HT-29 (cell line): ENCODE data around the gene WNT1. TPM values are rescaled to one million over a fixed set of nuclear protein-coding genes. Genes with fewer than 3 reads are reported as not detected.

Source experiments
- DNase-seq: peaks from one replicate; pipeline ENCODE4 v3.0.0-alpha.2; 2015; ENCODE audit warnings: low spot score
- total RNA-seq: library from RNA; depleted of rRNA; stranded (reverse); fragments of >200 nt; shearing (Covaris generic); gene quantifications from 2 replicates; pipeline ENCODE4 v1.2.3, GENCODE V29; 2014

Gene WNT1
- total RNA-seq, 1 experiment from 2014 or later: not detected

DNA sequence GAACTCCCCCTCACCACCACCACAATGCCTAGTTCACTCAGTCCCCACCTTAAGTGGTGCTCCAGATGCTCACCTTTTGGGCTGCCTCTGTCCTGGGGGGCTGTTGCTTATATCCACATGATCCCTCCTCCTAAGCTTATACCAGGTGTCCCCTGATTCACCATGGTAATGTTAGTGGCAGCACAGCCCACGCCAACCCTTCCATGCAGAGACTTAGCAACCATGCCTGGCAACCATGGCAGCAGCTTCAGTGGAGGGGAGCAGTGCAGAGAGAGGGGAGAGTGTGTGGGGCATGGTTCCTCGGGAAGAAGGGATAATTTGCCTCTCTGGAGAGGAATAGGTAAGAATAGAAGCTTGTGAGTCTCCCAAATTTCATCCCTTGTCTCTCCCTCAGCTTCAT lies 22.2 kb downstream of the WNT1 start:
- no peak for DNase-seq

- DNase-seq: no peak
Measured at GRCh38 chr12:49008943-49009342, 30.8 kb downstream of the WNT1 start.

DNA sequence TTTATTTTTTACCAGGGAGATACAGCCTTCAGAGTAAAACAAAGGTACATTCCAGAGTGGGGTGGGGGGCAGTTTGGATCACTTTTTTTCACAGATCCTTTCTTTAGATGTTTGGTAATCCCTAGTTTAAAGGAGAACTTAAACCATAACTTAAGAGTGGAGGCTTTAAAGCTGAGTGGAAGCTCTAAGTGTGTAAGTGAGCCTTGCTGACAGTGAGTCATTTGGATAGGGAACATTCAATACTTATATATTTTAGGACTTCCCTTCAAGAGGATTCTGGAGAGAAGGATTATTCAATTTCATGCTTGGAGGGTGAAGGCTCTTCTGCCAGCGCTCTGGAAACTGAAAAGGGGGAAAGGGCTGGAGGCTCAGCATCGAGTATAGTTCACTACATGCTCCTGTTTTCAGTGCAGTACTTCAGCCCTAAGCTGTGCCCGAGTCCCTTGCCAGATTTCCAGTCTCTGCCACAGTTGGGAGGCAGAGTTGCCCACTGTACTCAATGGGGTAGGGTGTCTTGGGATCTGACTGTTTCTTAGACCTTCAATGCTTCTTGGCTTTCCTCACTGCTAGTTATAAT lies 32.1 kb downstream of the WNT1 start:
- no peak for DNase-seq

GRCh38 chr12:49012739-49013138 lies 34.6 kb downstream of the WNT1 start:
- no peak for DNase-seq

DNA sequence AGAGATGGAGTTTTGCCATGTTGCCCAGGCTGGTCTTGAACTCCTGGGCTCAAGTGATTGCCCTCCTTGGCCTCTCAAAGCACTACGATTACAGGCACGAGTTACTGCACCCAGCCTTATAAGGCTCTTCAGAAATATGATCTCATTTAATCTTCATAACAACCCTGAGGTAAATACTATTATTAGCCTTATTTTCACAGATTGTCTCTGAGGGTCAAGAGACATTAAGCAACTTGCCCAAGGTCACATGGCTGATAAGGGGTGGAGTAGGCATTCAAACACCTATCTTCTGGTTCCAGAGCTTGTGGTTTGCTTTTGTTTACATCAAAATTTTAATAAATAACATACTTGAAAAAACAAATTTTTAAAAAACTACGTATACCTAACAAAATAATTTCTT lies 35.3 kb downstream of the WNT1 start:
- no peak for DNase-seq

GRCh38 chr12:49014547-49014946 lies 36.4 kb downstream of the WNT1 start:
- no peak for DNase-seq

- DNase-seq: no peak
Measured at GRCh38 chr12:49015196-49015595, 37.1 kb downstream of the WNT1 start.

DNA sequence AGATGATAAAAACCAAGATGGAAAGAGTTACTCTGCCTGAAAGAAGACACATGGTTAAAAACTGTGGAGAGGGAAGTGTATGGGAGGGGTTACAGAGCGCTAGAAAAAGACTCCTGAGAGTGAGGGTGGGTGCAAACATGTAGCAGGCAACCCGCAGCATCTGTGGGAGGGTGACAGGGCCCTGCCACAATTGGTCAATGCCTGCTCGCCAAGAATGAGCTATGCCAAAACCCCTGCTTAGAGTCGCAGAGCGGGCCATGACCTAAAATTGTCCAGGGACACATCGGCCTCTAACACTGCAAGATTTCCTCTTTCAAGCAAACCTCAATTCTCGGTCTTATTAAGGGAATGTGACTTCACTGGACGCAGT lies 39.8 kb downstream of the WNT1 start:
- no peak for DNase-seq

- DNase-seq: peak; percentile 96
Measured at GRCh38 chr12:49018261-49019119, 40.4 kb downstream of the WNT1 start, which contains the start of gene PRKAG1. TSS of gene PRKAG1 (minus strand) at chr12:49018776. CDS start at chr12:49018740, 36 bp downstream.

DNA sequence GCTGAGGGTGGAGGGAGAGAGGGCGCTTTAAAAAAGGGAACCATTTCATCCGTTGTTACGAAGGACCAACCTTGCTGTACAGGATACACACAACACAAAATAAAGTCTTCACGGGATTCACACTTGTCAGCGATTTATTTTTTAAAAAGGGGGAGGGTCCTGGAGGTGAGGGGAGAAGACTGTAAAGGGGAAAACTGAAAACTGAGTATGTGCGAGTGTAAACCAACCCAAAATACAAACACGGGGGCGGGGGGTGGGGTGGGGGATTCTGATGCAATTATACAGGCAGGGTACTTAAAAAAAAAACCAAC lies 41.0 kb downstream of the WNT1 start:
- DNase-seq: no peak

DNA sequence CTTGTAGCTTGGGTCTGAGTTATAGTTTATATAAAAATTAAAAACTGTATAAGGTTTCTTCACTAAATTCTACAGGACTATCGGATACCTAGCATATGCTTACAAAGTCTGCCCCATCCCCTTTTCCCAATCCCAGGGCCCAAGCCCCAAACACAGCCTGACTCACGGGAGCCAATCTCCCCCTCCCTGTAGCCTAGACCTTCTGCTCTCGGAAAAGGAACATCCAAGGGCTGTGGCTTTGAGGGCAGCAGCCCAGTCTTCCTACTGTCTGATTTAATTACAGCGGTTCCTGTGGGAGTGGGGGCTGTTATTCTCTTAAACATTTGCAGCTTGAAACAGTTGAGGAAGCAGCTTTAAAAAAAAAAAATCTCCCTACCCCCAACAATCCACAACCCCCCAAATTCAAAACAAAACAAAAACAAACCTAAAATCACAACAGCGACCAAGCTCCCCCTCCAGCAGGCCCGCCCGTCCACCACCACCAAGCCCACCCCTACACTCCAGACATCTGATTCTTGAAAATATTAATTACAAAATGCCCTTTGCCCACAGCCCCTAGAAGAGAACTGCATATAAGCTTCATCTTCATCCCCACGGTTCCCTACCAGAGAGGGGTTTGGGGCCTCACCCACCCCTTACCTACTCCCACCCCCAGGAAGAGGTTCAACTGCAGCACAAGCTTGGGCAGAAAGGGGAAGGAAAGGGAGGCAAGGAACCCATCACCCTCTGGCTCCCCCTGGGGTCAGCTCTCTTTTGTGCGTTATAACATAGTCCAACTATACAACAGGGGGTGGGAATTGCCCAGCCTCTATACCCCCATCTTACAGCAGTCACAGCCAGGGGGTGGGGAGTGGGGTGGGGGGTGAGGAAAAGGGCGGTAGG lies 41.6 kb downstream of the WNT1 start:
- DNase-seq: peak; percentile 36

GRCh38 chr12:49020441-49020840 lies 42.3 kb downstream of the WNT1 start:
- no peak for DNase-seq

DNA sequence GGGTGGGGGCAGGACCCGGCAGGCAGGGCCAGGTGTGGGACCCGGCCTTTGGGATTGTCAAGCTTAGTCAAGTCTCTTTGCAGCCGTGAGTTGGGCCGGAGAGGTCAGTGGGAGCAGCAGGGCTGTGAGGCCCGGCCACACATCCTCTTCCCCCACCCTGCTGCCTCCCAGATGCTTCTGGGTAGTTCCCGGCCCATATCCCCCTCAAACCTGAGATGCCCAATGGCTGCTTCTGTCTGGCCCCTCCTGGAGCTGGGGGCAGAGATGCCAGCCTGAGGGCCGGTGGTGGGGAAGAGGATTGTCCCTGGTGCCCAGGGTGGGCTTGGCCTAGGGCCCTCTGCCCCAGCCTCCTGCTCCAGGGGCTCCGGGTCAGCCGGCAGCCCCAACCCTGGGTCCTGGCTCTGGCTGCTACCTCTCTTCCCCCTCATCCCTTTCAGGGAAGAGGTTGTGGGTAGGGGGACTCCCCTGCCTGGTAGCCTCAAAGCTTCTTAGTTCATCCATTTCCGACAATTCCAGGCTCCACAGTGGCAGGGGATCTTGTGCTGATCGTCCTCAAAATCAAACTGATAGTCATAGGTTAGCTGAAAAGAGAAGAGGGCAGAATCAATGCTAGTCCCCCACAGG lies 43.3 kb downstream of the WNT1 start:
- no peak for DNase-seq

GRCh38 chr12:49022558-49023178 lies 44.5 kb downstream of the WNT1 start:
- no peak for DNase-seq

- no peak for DNase-seq
Measured at GRCh38 chr12:49023812-49024211, 45.7 kb downstream of the WNT1 start.

DNA sequence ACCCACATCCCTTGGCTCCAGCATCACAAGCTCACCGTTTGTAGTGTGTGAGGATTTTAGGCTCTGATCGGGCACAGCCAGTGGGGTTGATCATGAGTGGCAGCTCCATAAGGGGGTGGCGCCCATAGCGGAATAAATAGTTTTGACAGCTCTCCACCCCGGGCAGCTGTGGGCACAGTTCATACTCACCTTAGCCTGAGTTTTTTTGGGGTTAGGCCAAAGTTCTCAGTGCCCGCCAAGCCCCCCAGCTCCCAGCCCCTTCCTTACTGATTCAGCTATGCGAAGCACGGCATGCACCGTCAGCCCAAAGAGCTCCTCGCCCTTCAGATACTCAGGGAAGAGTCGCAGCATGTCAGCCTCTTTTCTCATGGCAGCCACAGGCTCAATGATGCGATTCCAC lies 46.4 kb downstream of the WNT1 start:
- DNase-seq: no peak

DNA sequence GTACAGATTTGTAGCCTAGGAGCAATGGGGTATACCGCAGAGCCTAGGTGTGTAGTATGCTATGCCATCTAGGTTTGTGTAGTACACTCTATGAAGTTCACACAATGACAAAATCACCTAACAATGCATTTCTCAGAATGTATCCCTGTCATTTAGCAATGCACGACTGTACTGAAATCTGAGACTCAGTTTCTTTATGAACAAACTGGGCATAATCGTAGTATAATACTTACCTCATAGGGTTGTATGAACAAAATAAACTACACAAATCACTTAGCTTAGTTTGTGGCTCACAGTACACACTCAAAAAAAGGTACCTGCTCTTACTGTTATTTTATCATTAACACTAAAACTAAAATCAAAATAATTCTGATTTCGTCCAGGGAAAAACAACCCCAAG lies 47.3 kb downstream of the WNT1 start:
- DNase-seq: no peak

DNA sequence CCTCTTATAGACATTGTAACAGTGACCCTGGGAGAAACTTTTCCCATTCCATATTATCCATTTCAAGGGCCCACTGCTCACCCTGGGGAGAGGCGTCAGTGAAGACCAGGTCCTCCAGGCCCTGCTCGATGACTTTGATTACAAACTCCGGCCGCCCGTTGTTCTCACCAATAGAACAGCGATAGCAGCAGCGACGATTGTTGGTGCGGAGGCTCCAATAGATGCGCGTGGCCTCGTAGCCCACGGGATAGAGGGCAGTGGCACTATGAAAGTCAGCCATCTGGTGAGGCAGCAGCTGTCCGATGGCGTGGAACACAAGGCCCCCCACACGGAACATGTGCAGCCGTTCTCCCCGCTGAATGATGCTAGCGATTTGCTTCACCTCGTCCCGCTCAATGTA lies 48.0 kb downstream of the WNT1 start:
- no peak for DNase-seq

DNA sequence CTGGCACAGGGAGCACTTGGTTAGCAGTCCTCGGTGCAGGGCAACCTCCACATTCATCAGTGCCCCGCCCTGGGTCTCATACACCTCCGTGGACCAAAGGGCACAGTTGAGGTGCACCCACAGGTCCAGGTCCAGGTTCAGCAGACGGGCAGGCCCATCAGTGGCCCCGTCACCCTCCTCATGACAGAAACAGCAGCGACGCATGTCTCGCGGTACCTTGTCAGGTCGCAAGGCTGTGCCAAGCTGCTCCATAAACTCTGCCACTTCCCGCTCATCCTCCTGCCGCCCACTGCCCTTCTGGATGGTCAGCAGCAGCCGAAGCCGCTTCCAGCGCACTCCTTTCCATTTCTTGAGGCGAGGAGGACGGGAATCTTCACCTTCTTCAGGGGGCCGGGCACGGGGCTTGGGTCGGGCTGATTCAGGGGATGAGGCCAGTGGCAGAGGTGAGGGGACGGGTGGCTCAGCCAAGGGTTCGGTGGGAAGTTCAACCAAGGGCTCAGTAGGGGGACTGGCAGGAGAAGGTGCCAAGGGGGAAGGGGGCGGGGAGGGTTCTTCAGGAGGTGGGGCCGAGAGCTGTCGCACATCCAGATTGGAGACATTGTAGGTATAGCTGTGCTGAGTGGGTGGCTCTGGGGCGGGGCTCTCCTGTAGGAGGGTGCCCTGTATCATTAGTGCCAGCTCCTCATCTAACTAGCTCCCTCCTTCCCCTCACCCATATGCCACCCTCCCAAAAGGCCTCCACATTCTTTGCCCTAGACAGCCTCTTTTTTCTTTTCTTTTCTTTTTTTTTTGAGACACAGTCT lies 48.8 kb downstream of the WNT1 start:
- DNase-seq: no peak

DNA sequence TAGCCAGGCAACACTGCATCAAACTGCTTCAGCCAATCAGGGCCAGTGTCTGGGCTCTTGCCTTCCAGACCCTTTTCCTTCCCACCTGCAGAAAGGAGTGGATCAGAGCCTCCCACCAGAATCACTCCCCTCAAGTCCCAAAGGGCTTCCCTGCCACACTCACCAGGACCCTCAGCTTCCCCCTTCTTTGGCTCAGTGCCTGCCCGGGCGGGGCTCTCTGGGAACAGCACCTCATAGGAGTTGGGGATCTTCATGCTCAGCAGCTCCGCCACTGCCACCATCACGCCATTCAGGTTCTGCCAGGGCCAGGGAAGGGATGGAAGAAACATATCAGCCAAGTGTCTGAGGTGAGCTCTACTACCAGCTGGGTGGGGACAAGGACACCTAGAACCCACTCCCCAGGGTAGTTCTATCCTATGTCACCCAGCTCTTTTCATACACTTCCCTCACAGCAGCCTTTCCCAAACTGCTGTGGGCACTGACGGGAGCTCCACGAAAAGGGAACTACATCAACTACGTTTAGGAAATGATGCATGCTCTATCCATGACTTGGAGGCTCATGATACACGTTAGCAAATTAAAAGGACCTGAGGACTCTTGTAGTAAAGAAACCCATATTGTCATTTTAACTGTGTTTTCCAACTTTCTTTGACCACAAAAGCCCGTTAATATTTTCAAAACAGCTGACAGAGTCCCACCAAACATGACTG lies 49.9 kb downstream of the WNT1 start:
- DNase-seq: no peak
